SK-N-SH (cell line): Measurements from ENCODE around the gene ARHGEF12. TPM values are rescaled to one million over a fixed set of nuclear protein-coding genes. Genes with fewer than 3 reads are reported as not detected.

Experiments used
- CTCF ChIA-PET: fragments of 300-600, 350-600 bp; formaldehyde crosslinking; extraction: SDS; loops from one replicate; lab custom pipeline; 2021; lab: Yijun Ruan, JAX
- POLR2A ChIA-PET: fragments of 350-600 bp; sonication (Branson Sonifier 250); formaldehyde crosslinking; extraction: SDS; loops from one replicate; lab custom pipeline; 2020; ENCODE audit warnings: antibody characterized with exemption, inconsistent platforms; lab: Yijun Ruan, JAX
- DNase-seq: peaks from one replicate; pipeline ENCODE4 v3.0.0; 2012
- H2AFZ ChIP-seq: fragments of 200-600 bp; sonication (generic); 2 replicates; pipeline ENCODE4 v1.8.1; 2016; ENCODE audit warnings: antibody characterized with exemption, mild to moderate bottlenecking, low read depth
- H3F3A ChIP-seq: fragments of 200-600 bp; sonication (generic); replicated peaks from 2 replicates; pipeline ENCODE3; 2016; ENCODE audit warnings: antibody characterized with exemption, mild to moderate bottlenecking; ENCODE audit not compliant: insufficient read depth
- H3K27ac ChIP-seq, 2 experiments: fragments of 200-500 bp in 1 of 2; fragments of 200-600 bp in 1 of 2; sonication (Bioruptor generic) in 1 of 2; sonication (generic), shearing (Covaris generic) in 1 of 2; 2 replicates each; pipeline versions ENCODE4 v1.5.1 to v1.6.1; 2014 to 2016; ENCODE audit warnings: low read depth in 2 of 2, inconsistent platforms in 1 of 2, low read length in 1 of 2, mild to moderate bottlenecking in 1 of 2, mixed read lengths in 1 of 2
- H3K27me3 ChIP-seq: fragments of 200-600 bp; sonication (generic), shearing (Covaris generic); 2 replicates; pipeline ENCODE4 v1.6.1; 2016; ENCODE audit warnings: mixed run types; ENCODE audit not compliant: insufficient read depth
- H3K36me3 ChIP-seq, 2 experiments: fragments of 200-500 bp in 1 of 2; fragments of 200-600 bp in 1 of 2; sonication (Bioruptor generic) in 1 of 2; sonication (generic) in 1 of 2; replicated peaks in 1 of 2; 2 replicates each; pipeline versions ENCODE3 to v1.5.1; 2014 to 2016; ENCODE audit warnings: low read length in 1 of 2, mild to moderate bottlenecking in 1 of 2; ENCODE audit not compliant: insufficient read depth in 2 of 2, control insufficient read depth in 1 of 2
- H3K4me1 ChIP-seq, 2 experiments: fragments of 200-500 bp in 1 of 2; fragments of 200-600 bp in 1 of 2; sonication (Bioruptor generic) in 1 of 2; sonication (generic), shearing (Covaris generic) in 1 of 2; 2 replicates each; pipeline versions ENCODE4 v1.5.1 to v1.6.1; 2014 to 2016; ENCODE audit warnings: low read depth in 1 of 2, low read length in 1 of 2, mixed run types in 1 of 2; ENCODE audit not compliant: insufficient read depth in 2 of 2, control insufficient read depth in 1 of 2
- H3K4me2 ChIP-seq: fragments of 200-600 bp; sonication (generic), shearing (Covaris generic); 2 replicates; pipeline ENCODE4 v1.6.1; 2017; ENCODE audit warnings: mixed run types
- H3K4me3 ChIP-seq, 2 experiments: fragments of 200-500 bp in 1 of 2; fragments of 200-600 bp in 1 of 2; sonication (Bioruptor generic) in 1 of 2; sonication (generic), shearing (Covaris generic) in 1 of 2; 2 replicates each; pipeline versions ENCODE4 v1.5.1 to v1.8.1; 2014 to 2016; ENCODE audit warnings: low read depth in 2 of 2, inconsistent platforms in 1 of 2, low read length in 1 of 2, mild to moderate bottlenecking in 1 of 2, mixed read lengths in 1 of 2, moderate library complexity in 1 of 2
- H3K79me2 ChIP-seq: fragments of 200-600 bp; sonication (generic); 2 replicates; pipeline ENCODE4 v1.8.1; 2017; ENCODE audit warnings: mild to moderate bottlenecking; ENCODE audit not compliant: insufficient read depth
- H3K9ac ChIP-seq: fragments of 200-600 bp; sonication (generic); 2 replicates; pipeline ENCODE4 v1.6.1; 2017; ENCODE audit warnings: mixed run types
- H3K9me2 ChIP-seq: fragments of 200-600 bp; sonication (generic); 2 replicates; pipeline ENCODE4 v1.6.1; 2017; ENCODE audit warnings: mixed run types
- H3K9me3 ChIP-seq: fragments of 200-600 bp; sonication (generic); 2 replicates; pipeline ENCODE4 v1.6.1; 2017; ENCODE audit warnings: mixed run types, mild to moderate bottlenecking, moderate library complexity
- H4K20me1 ChIP-seq: fragments of 200-600 bp; sonication (generic); 2 replicates; pipeline ENCODE4 v1.6.1; 2017; ENCODE audit warnings: mild to moderate bottlenecking, mixed run types; ENCODE audit not compliant: insufficient read depth
- CHD2 ChIP-seq: fragments of 150-350 bp; IDR thresholded peaks from 2 replicates; pipeline ENCODE4 v1.6.1; 2018; ENCODE audit warnings: low read length; ENCODE audit not compliant: partially characterized antibody
- CTCF ChIP-seq: fragments of 200-600 bp; sonication (generic); IDR thresholded peaks from 2 replicates; pipeline ENCODE4 v1.6.1; 2017; ENCODE audit warnings: antibody characterized with exemption, mild to moderate bottlenecking, moderate library complexity
- ELF1 ChIP-seq: IDR thresholded peaks from 2 replicates; pipeline ENCODE4 v1.4.0; 2012
- EP300 ChIP-seq, 2 experiments: IDR thresholded peaks; 2 replicates each; pipeline versions ENCODE4 v1.4.0 to v1.6.1; 2012; ENCODE audit warnings: borderline replicate concordance in 1 of 2, low read depth in 1 of 2, low read length in 1 of 2
- EZH2phosphoT487 ChIP-seq: fragments of 200-600 bp; sonication (generic); IDR thresholded peaks from 2 replicates; pipeline ENCODE4 v1.6.1; 2017; ENCODE audit warnings: low read depth, mixed run types, mild to moderate bottlenecking, antibody characterized with exemption, moderate library complexity, borderline replicate concordance
- FOXJ3 ChIP-seq: sonication (generic); formaldehyde crosslinking; IDR thresholded peaks from 2 replicates; pipeline ENCODE4 v1.5.1; 2020; ENCODE audit warnings: mild to moderate bottlenecking, missing genetic modification reagents
- FOXM1 ChIP-seq: IDR thresholded peaks from 2 replicates; pipeline ENCODE4 v1.4.0; 2012; ENCODE audit warnings: low read depth, mild to moderate bottlenecking
- GABPA ChIP-seq: IDR thresholded peaks from 2 replicates; pipeline ENCODE4 v1.4.0; 2012; ENCODE audit warnings: low read depth, mild to moderate bottlenecking
- MXI1 ChIP-seq: IDR thresholded peaks from 2 replicates; pipeline ENCODE4 v1.6.1; 2012; ENCODE audit warnings: mild to moderate bottlenecking, low read depth, low read length, improper control_type of control experiment
- NFIC ChIP-seq: IDR thresholded peaks from 2 replicates; pipeline ENCODE4 v1.4.0; 2012; ENCODE audit warnings: borderline replicate concordance
- PBX3 ChIP-seq: IDR thresholded peaks from 2 replicates; pipeline ENCODE4; 2012
- RAD21 ChIP-seq: IDR thresholded peaks from 2 replicates; pipeline ENCODE4 v1.6.1; 2012; ENCODE audit warnings: mild to moderate bottlenecking, low read length
- REST ChIP-seq: IDR thresholded peaks from 2 replicates; pipeline ENCODE4 v1.6.1; 2012; ENCODE audit warnings: mild to moderate bottlenecking, low read depth, low read length, moderate library complexity
- SIN3A ChIP-seq: IDR thresholded peaks from 2 replicates; pipeline ENCODE4 v1.6.1; 2012; ENCODE audit warnings: low read depth, mild to moderate bottlenecking, low read length, moderate library complexity, borderline replicate concordance
- TAF1 ChIP-seq: IDR thresholded peaks from 2 replicates; pipeline ENCODE4 v1.6.1; 2012; ENCODE audit warnings: low read depth, mild to moderate bottlenecking, low read length, moderate library complexity, borderline replicate concordance
- TCF12 ChIP-seq: IDR thresholded peaks from 2 replicates; pipeline ENCODE4 v1.4.0; 2012
- USF1 ChIP-seq: IDR thresholded peaks from 2 replicates; pipeline ENCODE4 v1.4.0; 2012; ENCODE audit warnings: low read depth, borderline replicate concordance
- WGBS: methylation state at CpG from one replicate; pipeline ENCODE4 v1.1.6; 2017; ENCODE audit warnings: low lambda C conversion rate; 5-methylcytosine and 5-hydroxymethylcytosine counted together
- polyA plus RNA-seq, 3 experiments: library from polyadenylated mRNA; depleted of rRNA; stranded (reverse); fragments of >200 nt; gene quantifications; 2 replicates each; pipeline ENCODE4 v1.2.3, GENCODE V29; 2012

The ARHGEF12 gene
- polyA plus RNA-seq, 1 of the 3 experiments (the other 2 are of a cell fraction): 12.3 TPM

DNA sequence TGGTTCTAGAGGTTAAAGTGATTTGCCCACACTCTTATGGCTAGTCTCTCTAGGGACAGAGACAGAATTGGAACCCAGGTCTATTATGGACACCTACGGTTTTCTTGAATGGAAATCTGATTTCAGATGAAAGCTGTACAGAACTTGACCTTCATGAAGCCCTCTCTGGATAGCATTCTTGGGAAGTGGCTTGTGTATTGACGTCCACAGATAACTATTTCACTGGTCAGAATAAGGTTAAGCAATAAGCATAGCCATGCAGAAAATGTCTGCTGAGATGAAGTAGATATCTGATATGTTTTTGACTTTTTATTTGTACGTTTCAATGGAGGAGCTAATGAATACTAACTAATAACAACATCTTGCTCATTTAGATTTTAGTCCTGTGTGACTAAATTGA is 10.0 kb upstream of the ARHGEF12 start (continued):
- no peak for TF ChIP-seq REST
- TF ChIP-seq TCF12: no peak
- no peak for TF ChIP-seq FOXJ3
- no peak for TF ChIP-seq ELF1
- TF ChIP-seq CHD2: no peak
- TF ChIP-seq PBX3: no peak

GRCh38 chr11:120326845-120327281 is 9.3 kb upstream of the ARHGEF12 start:
- no peaks in the 10 kb centered on the region for H3K9me2 ChIP-seq
- no peaks in the 10 kb centered on the region for H4K20me1 ChIP-seq
- POLR2A ChIA-PET: no interaction called here
- WGBS: 73% methylated on average over 4 of the region's 4 CpGs
- CTCF ChIA-PET: interaction anchor here (1.1 to 3.5 kb wide), 5 partner anchors 9 to 358 kb away, joined by 3 to 29 read pairs (median 6); partner anchors contain the start of gene ARHGEF12
- no peak overlapping the region for H3K4me3 ChIP-seq
- H2AFZ ChIP-seq: no peak overlapping the region
- peaks cover 10 to 15% of the 10 kb centered on the region in 2 experiments for H3K36me3 ChIP-seq
- H3K9me3 ChIP-seq: no peaks in the 10 kb centered on the region
- H3K79me2 ChIP-seq: peaks cover 29% of the 10 kb centered on the region
- peaks cover 25% of the 10 kb centered on the region for H3F3A ChIP-seq
- 0 out of 2 replicates have a peak overlapping the region, but pooled peaks have one; percentile 92 for H3K9ac ChIP-seq
- H3K4me1 ChIP-seq: peaks cover 9 to 34% of the 10 kb centered on the region in 2 experiments
- DNase-seq: no peak
- peak overlapping the region in 1 of 2 experiments; percentile 85; a peak in 2 of 4 replicates for H3K27ac ChIP-seq
- no peaks in the 10 kb centered on the region for H3K27me3 ChIP-seq
- H3K4me2 ChIP-seq: peak overlapping the region; percentile 84
- TF ChIP-seq RAD21: no peak
- peak; percentile 60; the same call in 1 of the 2 replicates for TF ChIP-seq USF1
- TF ChIP-seq, all 33 proteins: peak for 1

- Histone ChIP-seq H3K36me3 (peaks cover 10 to 15% of the 10 kb centered on the region in 2 experiments), H3K4me1 (peaks cover 9 to 39% of the 10 kb centered on the region in 2 experiments), H2AFZ (no peak overlapping the region), H4K20me1 (no peaks in the 10 kb centered on the region), H3K9ac (no peak overlapping the region), H3F3A (peaks cover 29% of the 10 kb centered on the region), H3K27ac (no peak overlapping the region), H3K4me2 (peak overlapping the region; percentile 23; the same call in 1 of the 2 replicates), H3K4me3 (no peak overlapping the region), H3K79me2 (peaks cover 34% of the 10 kb centered on the region), H3K9me2 (no peaks in the 10 kb centered on the region), H3K27me3 (no peaks in the 10 kb centered on the region), H3K9me3 (no peaks in the 10 kb centered on the region)
- CTCF ChIA-PET: interaction anchor here (1.6 to 3.5 kb wide), 3 partner anchors 9 to 27 kb away, joined by 6 to 29 read pairs (median 8); partner anchors contain the start of gene ARHGEF12
- 97% methylated on average over 4 of the region's 4 CpGs for WGBS
- no peak for DNase-seq
- POLR2A ChIA-PET: interaction anchor here (0.6 kb wide), 1 partner anchor 137 kb away, joined by 3 read pairs; no protein-coding TSS in a partner anchor
- TF ChIP-seq FOXJ3 (no peak), TAF1 (no peak), TCF12 (no peak), EZH2phosphoT487 (no peak), USF1 (no peak), EP300 (IDR thresholded peaks at IDR 0.05; ENCODE audit: borderline replicate concordance in 1 of 2, low read depth in 1 of 2, low read length in 1 of 2) (no peak), RAD21 (no peak), CTCF (no peak), SIN3A (no peak), GABPA (no peak), MXI1 (no peak), FOXM1 (no peak), NFIC (no peak)
Observed at GRCh38 chr11:120327311-120327710, 8.9 kb upstream of the ARHGEF12 start.
